HCT116 (cell line): ENCODE results near the gene PPP1R1A.

Experiments
- CTCF ChIP-seq, 3 experiments: fragments of 200-600 bp in 1 of 3; sonication (generic) in 1 of 3; IDR thresholded peaks in 2 of 3; conservative IDR thresholded peaks in 1 of 3; 2 replicates each; pipeline ENCODE4 v1.5.1; 2012 to 2017; ENCODE audit warnings: low read depth in 2 of 3, low read length in 2 of 3, antibody characterized with exemption in 1 of 3, borderline replicate concordance in 1 of 3, control low read depth in 1 of 3, mild to moderate bottlenecking in 1 of 3, mixed read lengths in 1 of 3, mixed run types in 1 of 3, moderate library complexity in 1 of 3; ENCODE audit not compliant: insufficient read depth in 1 of 3
- EGR1 ChIP-seq: IDR thresholded peaks from 2 replicates; pipeline ENCODE4 v1.6.1; 2012; ENCODE audit warnings: low read depth
- EZH2 ChIP-seq: fragments of 200-600 bp; sonication (generic); IDR thresholded peaks from 2 replicates; pipeline ENCODE4 v1.6.1; 2017; ENCODE audit warnings: antibody characterized with exemption, mixed run types
- MAX ChIP-seq: IDR thresholded peaks from 2 replicates; pipeline ENCODE4 v1.6.1; 2012
- POLR2A ChIP-seq: IDR thresholded peaks from 2 replicates; pipeline ENCODE4 v1.7.0; 2011; ENCODE audit warnings: borderline replicate concordance; ENCODE audit not compliant: insufficient read depth, insufficient read length; ENCODE audit errors: extremely low read depth

- TF ChIP-seq EZH2 = no peak
- no peak for TF ChIP-seq CTCF (IDR thresholded peaks at IDR 0.05 in 2 of 3, conservative IDR thresholded peaks at IDR 0.05 in 1 of 3; ENCODE audit: borderline replicate concordance in 1 of 3, insufficient read depth in 1 of 3, low read depth in 2 of 3, low read length in 2 of 3)
- TF ChIP-seq EGR1 = no peak
- TF ChIP-seq MAX = no peak
- TF ChIP-seq POLR2A = no peak
Observed at GRCh38 chr12:54562750-54563356, 25.6 kb downstream of the PPP1R1A start.
